ENCODE data around the gene CCDC50. TPM values are rescaled to one million over a fixed set of nuclear protein-coding genes. Genes with fewer than 3 reads are reported as not detected.

Gene CCDC50
- total RNA-seq, 2 donors from 2014 or later, result 11.8 to 12.7 TPM

DNA sequence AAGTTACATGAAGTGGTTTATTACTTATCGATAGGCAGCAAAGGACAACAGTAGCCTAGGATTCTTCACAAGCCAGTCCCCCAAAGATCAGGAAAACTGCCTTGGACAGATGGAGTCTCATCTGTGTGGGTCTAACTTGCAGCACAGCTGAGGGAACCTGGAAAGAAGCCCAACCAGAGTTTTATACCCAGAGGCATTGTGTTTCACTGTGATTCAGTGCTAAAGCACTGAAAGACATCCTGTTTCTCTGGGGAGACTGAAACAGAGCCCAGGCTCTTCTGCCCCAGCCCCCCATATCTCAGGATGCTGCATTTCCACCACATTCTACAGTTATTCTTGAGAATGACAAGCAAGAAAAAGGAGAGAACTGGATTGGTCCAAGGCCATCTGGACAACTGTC lies 83.6 kb downstream of the CCDC50 start:
- Mint-ChIP-seq H3K4me1 (no peaks in the 10 kb centered on the region), H3K27ac (no peak overlapping the region), H3K4me3 (no peak overlapping the region), H3K36me3 (ENCODE audit: low read depth) (no peaks in the 10 kb centered on the region), H3K27me3 (no peaks in the 10 kb centered on the region)
- H3K9me3 ChIP-seq (ENCODE audit: control insufficient read depth, low read length, poor library complexity, severe bottlenecking), result no peaks in the 10 kb centered on the region
- ATAC-seq, result no peak
- DNase-seq, result no peak

DNA sequence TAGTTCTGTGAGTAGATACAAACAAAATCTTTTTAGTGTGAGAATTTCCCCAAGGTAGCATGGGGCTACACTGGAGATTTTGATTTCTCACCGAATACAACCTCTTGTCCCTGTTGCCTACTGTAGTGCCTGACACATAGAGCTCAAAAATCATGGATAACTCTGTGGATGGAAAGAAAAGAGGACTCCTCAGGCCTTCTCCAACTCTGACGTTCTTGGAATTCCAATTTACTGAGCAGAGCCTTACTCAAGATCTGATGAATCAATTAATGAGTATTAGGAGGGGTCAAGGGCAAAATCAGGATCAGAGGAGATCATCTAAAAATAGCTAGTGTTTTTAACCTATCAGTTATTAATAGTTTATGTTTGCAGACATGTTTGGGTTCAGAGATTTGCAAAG lies 85.1 kb downstream of the CCDC50 start:
- H3K9me3 ChIP-seq (ENCODE audit: control insufficient read depth, low read length, poor library complexity, severe bottlenecking), result no peaks in the 10 kb centered on the region
- no peak for DNase-seq
- H3K27me3 Mint-ChIP-seq, result no peaks in the 10 kb centered on the region
- no peak overlapping the region for H3K27ac Mint-ChIP-seq
- H3K4me3 Mint-ChIP-seq, result no peak overlapping the region
- ATAC-seq, result no peak
- H3K36me3 Mint-ChIP-seq (ENCODE audit: low read depth), result no peaks in the 10 kb centered on the region
- H3K4me1 Mint-ChIP-seq, result no peaks in the 10 kb centered on the region

DNA sequence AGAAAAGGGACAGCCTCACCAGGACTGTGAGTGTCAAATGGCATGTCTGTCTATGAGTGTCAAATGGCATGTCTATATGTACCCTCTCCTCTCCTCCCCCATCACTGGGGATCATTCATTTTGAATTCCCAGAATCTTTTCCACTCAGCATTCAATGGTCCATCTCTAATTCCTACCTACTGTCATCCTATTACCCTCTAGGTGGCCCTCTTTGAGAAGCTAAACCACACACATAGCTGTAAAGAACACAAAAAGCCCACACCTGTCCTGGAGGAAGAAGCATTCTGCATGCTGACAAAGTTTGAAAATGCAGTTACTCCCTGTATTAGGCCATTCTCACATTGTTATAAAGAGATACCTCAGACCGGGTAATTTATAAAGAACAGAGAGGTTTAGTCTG lies 85.5 kb downstream of the CCDC50 start:
- Mint-ChIP-seq H3K27me3 (no peaks in the 10 kb centered on the region), H3K36me3 (ENCODE audit: low read depth) (no peaks in the 10 kb centered on the region), H3K27ac (no peak overlapping the region), H3K4me1 (no peaks in the 10 kb centered on the region), H3K4me3 (no peak overlapping the region)
- no peaks in the 10 kb centered on the region for H3K9me3 ChIP-seq (ENCODE audit: control insufficient read depth, low read length, poor library complexity, severe bottlenecking)
- ATAC-seq (no peak), DNase-seq (no peak)

DNA sequence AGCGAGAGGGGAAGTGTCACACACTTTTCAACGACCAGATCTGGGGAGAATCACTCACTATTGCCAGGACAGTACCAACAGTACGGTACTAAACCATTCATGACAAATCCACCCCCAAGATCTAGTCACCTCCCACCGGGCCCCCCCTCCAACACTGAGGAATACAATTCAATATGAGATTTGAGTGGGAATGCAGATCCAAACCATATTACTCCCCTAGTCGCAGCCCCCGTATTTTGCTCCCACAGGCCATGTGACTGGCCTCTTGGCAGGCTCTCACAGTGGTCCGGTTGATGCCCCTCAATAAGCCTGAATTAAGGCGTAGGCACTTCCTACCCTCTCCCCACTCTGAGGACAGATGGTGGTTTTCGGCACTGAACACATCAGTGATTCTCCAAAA lies 86.4 kb downstream of the CCDC50 start:
- ATAC-seq (no peak), DNase-seq (no peak)
- no peaks in the 10 kb centered on the region for H3K9me3 ChIP-seq (ENCODE audit: control insufficient read depth, low read length, poor library complexity, severe bottlenecking)
- H3K27me3 Mint-ChIP-seq, result no peaks in the 10 kb centered on the region
- H3K4me3 Mint-ChIP-seq, result no peak overlapping the region
- no peaks in the 10 kb centered on the region for H3K36me3 Mint-ChIP-seq (ENCODE audit: low read depth)
- no peak overlapping the region for H3K27ac Mint-ChIP-seq
- H3K4me1 Mint-ChIP-seq, result no peaks in the 10 kb centered on the region

DNA sequence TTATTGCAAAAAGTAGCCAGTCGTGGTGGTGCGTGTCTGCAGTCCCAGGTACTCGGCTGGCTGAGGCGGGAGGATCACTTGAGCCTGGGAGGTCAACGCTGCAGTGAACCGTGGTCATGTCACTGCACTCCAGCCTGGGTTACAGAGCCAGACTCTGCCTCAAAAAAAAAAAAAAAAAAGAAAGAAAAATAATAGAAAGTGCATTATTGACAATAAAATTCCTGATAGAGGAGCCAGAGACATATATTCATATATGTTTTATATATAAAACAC lies 88.2 kb downstream of the CCDC50 start:
- Mint-ChIP-seq H3K27ac (no peak overlapping the region), H3K36me3 (ENCODE audit: low read depth) (no peaks in the 10 kb centered on the region), H3K27me3 (no peaks in the 10 kb centered on the region), H3K4me1 (no peaks in the 10 kb centered on the region), H3K4me3 (no peak overlapping the region)
- ATAC-seq, result no peak
- no peaks in the 10 kb centered on the region for H3K9me3 ChIP-seq (ENCODE audit: control insufficient read depth, low read length, poor library complexity, severe bottlenecking)
- DNase-seq, result no peak

DNA sequence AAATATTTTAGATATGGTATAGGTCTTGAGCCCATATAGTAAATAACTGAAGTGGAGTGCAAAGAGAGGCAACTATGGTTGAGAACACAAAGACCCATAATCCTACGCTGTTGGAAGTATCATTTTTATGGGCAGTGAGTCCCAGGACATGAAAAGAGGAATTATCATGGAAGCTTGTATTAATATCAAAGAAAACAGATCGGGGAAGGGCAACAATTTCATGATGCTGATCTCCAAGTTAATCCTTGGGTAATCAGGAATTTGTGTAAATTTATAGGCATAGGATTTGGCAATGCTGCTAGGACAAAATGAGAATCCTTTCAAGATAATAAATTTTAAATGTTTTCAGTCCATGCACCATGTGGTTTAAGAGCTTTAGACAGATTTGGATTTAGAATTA lies 91.6 kb downstream of the CCDC50 start:
- no peaks in the 10 kb centered on the region for H3K27me3 Mint-ChIP-seq
- H3K9me3 ChIP-seq (ENCODE audit: control insufficient read depth, low read length, poor library complexity, severe bottlenecking), result no peaks in the 10 kb centered on the region
- no peak for DNase-seq
- no peaks in the 10 kb centered on the region for H3K4me1 Mint-ChIP-seq
- H3K36me3 Mint-ChIP-seq (ENCODE audit: low read depth), result no peaks in the 10 kb centered on the region
- H3K4me3 Mint-ChIP-seq, result no peak overlapping the region
- no peak for ATAC-seq
- no peak overlapping the region for H3K27ac Mint-ChIP-seq

DNA sequence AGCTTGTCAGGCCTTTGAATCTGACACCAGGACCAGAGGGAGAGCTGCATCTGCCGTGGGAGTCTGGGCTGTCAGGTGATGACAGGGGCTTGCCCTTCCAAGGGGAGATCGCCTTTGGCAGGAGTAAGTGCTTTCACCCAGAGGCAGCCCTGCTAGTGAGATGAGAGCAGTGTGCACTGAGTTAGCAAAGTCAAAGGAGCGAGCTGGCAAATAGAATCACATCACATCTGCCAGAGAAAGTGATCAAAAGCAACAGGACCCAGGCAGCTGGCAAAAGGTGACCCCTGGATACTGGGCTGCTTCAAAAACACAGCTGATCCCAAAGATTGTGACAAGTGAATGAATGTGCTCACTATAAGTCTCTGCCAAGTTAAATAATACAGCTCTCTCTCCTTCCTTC lies 95.7 kb downstream of the CCDC50 start:
- Mint-ChIP-seq H3K27me3 (no peaks in the 10 kb centered on the region), H3K27ac (no peak overlapping the region), H3K4me3 (no peak overlapping the region), H3K4me1 (no peaks in the 10 kb centered on the region), H3K36me3 (ENCODE audit: low read depth) (no peaks in the 10 kb centered on the region)
- no peaks in the 10 kb centered on the region for H3K9me3 ChIP-seq (ENCODE audit: control insufficient read depth, low read length, poor library complexity, severe bottlenecking)
- ATAC-seq (no peak), DNase-seq (no peak)

DNA sequence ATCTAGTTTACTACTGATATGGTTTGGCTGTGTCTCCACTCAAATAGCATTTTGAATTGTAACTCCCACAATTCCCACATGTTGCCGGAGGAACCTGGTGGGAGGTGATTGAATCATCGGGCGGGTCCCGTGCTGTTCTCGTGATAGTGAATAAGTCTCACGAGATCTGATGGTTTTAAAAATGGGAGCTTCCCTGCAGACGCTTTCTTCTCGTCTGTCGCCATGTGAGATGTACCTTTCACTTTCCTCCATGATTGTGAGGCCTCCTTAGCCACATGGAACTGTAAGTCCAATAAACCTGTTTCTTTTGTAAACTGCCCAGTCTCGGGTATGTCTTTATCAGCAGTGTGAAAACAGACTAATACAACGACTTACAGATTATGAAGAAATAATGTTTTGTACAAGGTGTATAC lies 96.1 kb downstream of the CCDC50 start:
- DNase-seq (no peak), ATAC-seq (no peak)
- Mint-ChIP-seq H3K4me3 (no peak overlapping the region), H3K27ac (no peak overlapping the region), H3K4me1 (no peaks in the 10 kb centered on the region), H3K36me3 (ENCODE audit: low read depth) (no peaks in the 10 kb centered on the region), H3K27me3 (no peaks in the 10 kb centered on the region)
- H3K9me3 ChIP-seq (ENCODE audit: control insufficient read depth, low read length, poor library complexity, severe bottlenecking), result no peaks in the 10 kb centered on the region

DNA sequence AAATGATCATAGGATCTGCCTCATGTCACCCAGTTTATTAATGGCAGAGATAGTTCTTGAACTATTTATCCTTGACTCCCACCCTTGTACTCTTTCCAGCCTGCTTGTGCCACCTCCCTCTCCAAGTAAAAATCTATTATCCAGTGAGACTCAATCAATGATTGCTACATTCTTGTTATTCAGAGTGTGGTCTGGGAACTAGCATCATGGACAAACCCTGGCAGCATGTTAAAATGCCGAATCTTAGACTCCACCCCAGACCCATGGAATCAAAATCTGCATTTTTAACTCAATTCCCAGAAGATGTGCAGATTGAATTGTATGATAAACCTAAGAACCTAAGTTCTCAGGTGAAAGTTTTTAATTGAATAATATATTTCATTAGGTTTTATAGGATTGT lies 97.1 kb downstream of the CCDC50 start:
- no peaks in the 10 kb centered on the region for H3K27me3 Mint-ChIP-seq
- H3K27ac Mint-ChIP-seq, result no peak overlapping the region
- no peaks in the 10 kb centered on the region for H3K4me1 Mint-ChIP-seq
- ATAC-seq, result no peak
- H3K9me3 ChIP-seq (ENCODE audit: control insufficient read depth, low read length, poor library complexity, severe bottlenecking), result no peaks in the 10 kb centered on the region
- H3K36me3 Mint-ChIP-seq (ENCODE audit: low read depth), result peaks cover under 1% of the 10 kb centered on the region
- no peak overlapping the region for H3K4me3 Mint-ChIP-seq
- DNase-seq, result no peak

DNA sequence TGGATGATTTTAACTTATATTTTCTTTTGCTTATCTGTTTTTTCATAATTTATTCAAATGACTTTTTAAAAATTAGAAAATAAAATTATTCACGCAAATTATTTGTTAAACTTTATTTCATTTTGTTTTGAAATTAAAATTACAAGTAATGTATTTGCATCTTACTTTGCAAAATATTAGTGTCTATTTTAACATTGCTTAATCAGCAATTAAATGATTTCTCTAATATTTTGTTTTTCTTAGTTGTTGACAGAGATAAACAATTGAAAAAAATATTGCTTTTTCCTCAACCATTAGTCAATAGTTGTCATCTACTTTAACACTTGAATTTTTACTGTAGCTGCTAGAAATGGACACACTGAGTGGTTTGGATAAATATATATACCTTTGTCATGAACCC lies 99.0 kb downstream of the CCDC50 start:
- Mint-ChIP-seq H3K4me3 (no peak overlapping the region), H3K27ac (no peak overlapping the region), H3K4me1 (no peaks in the 10 kb centered on the region), H3K36me3 (ENCODE audit: low read depth) (peaks cover 2% of the 10 kb centered on the region), H3K27me3 (no peaks in the 10 kb centered on the region)
- ATAC-seq (no peak), DNase-seq (no peak)
- H3K9me3 ChIP-seq (ENCODE audit: control insufficient read depth, low read length, poor library complexity, severe bottlenecking), result no peaks in the 10 kb centered on the region

DNA sequence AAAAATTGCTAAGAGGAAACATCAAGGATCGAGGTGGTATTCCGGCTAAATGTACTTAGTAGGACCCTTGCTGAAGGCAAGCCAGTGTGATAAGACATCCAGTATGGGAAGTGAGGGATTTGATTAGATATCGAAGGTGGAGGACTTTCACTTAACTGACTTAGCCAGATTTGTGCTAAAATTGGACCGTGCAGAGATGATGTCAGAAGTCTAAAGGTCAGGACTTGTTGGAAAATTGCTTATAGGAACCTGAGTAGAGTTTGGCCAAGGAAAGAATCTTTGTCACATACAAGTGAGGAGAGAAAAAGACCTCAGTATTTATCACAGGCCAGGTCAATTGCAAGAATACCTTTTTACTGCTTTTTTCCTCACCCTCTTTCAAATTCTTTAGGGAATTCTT lies 100.9 kb downstream of the CCDC50 start:
- Mint-ChIP-seq H3K27me3 (no peaks in the 10 kb centered on the region), H3K4me3 (no peak overlapping the region), H3K36me3 (ENCODE audit: low read depth) (peaks cover 2% of the 10 kb centered on the region), H3K4me1 (no peaks in the 10 kb centered on the region), H3K27ac (no peak overlapping the region)
- no peak for ATAC-seq
- no peaks in the 10 kb centered on the region for H3K9me3 ChIP-seq (ENCODE audit: control insufficient read depth, low read length, poor library complexity, severe bottlenecking)
- DNase-seq, result no peak

DNA sequence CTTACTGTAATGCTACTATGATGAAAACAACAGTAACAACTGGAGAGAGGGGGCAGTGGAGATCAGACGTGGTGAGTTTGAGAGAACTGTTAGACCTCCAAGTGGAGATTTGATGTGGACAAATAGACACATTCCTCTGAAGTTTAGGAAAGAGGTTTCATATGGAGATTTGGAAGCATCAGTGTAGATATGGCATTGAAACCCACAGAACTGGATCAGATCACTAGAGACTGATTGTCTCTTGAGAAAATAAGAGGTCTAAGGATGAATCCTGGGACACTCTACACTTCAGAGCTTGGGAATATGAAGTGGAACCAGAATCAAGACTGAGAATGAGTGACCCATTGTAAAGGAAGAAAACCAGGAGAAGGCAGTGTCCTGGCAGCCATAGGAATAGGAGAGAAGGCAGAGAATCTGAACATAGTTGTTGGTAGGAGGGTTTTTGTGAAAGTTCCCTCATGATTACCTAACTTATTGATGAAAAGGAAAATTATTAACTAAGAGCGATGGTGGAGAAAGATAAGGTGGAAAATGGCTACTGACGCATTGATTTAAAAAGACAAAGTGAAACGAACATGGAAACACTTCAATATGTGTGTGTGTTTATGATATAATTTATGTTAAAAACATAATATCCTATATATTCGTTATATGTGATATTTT lies 102.1 kb downstream of the CCDC50 start:
- ATAC-seq (no peak), DNase-seq (no peak)
- Mint-ChIP-seq H3K4me1 (no peaks in the 10 kb centered on the region), H3K36me3 (ENCODE audit: low read depth) (peaks cover 2% of the 10 kb centered on the region), H3K27ac (no peak overlapping the region), H3K27me3 (no peaks in the 10 kb centered on the region), H3K4me3 (no peak overlapping the region)
- no peaks in the 10 kb centered on the region for H3K9me3 ChIP-seq (ENCODE audit: control insufficient read depth, low read length, poor library complexity, severe bottlenecking)

DNA sequence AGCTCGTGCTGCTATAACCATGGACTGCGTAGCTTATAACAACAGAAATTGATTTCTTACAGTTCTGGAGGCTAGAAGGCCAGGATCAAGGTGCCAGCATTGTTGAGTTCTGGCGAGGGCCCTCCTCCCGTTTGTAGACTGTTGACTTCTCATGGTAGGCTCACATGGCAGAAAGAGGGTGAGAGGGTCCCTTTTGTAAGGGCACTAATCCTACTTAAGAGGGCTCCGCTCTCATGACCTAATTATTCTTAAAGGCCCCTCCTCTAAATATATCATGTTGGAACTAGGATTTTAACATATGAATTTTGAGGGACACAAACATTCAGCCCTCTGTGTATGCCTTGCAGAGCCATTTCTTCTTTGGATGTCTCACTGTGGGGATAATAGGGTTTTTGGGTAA lies 103.0 kb downstream of the CCDC50 start:
- H3K4me1 Mint-ChIP-seq, result no peaks in the 10 kb centered on the region

DNA sequence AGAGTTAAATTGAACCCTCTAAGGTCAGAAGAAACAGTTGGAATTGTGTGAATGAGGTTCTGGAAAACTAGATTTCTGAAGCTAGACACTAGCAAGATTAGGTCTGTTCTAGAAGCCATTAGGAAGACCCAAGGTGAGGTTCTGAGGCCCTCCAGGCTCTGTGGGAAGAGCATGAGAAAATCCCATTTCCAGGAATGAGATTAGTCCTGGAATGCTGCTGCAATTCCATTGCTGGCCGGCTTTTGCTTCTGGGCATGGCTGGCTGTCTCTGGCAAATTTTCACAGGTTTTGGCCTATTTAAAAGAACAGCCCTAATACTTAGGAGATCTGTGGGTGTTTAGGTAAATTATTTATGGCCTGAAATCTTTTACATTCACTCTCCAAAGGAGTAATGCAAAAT lies 104.8 kb downstream of the CCDC50 start:
- no peak overlapping the region for H3K4me3 Mint-ChIP-seq
- no peak overlapping the region for H3K27ac Mint-ChIP-seq
- no peaks in the 10 kb centered on the region for H3K9me3 ChIP-seq (ENCODE audit: control insufficient read depth, low read length, poor library complexity, severe bottlenecking)
- DNase-seq (no peak), ATAC-seq (no peak)
- H3K27me3 Mint-ChIP-seq, result no peaks in the 10 kb centered on the region
- H3K36me3 Mint-ChIP-seq (ENCODE audit: low read depth), result peaks cover 2% of the 10 kb centered on the region
- H3K4me1 Mint-ChIP-seq, result no peaks in the 10 kb centered on the region

More for the DNA sequence above, 103.0 kb downstream of the CCDC50 start:
- no peaks in the 10 kb centered on the region for H3K9me3 ChIP-seq (ENCODE audit: control insufficient read depth, low read length, poor library complexity, severe bottlenecking)
- Mint-ChIP-seq H3K36me3 (ENCODE audit: low read depth) (peaks cover 2% of the 10 kb centered on the region), H3K4me3 (no peak overlapping the region), H3K27ac (no peak overlapping the region), H3K27me3 (no peaks in the 10 kb centered on the region)
- DNase-seq (no peak), ATAC-seq (no peak)

DNA sequence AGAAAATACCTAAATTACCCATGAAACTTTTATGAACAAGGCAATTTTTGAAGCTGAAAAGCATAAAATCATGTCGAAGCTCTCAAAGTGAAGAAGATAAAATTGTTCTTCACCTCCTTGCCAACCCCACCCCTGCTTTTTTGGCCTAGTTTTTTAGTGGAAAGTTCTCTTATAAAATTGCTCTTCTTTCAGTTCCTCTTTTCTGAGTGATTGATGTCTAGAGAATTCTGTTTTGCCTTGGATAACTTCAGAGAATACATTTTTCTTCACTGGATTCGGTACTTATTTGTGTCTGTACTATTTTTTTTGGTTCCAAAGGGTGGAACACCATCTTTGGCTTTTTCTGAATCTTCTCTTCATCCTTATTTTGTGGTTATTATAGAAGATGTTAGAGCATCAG lies 106.8 kb downstream of the CCDC50 start:
- H3K9me3 ChIP-seq (ENCODE audit: control insufficient read depth, low read length, poor library complexity, severe bottlenecking), result no peaks in the 10 kb centered on the region
- Mint-ChIP-seq H3K36me3 (ENCODE audit: low read depth) (peaks cover 2% of the 10 kb centered on the region), H3K4me3 (no peak overlapping the region), H3K27ac (no peak overlapping the region), H3K4me1 (no peaks in the 10 kb centered on the region), H3K27me3 (no peaks in the 10 kb centered on the region)
- ATAC-seq (no peak), DNase-seq (no peak)
